NCI-H2029 (cell line): ENCODE data around the gene EVI5.
"Not testable (repeated sequence)": the region's sequence is repeated elsewhere in the genome, so short reads cannot be mapped to it uniquely, and the experiment has no call there.

Experiments
- DNase-seq: peaks from one replicate; lab custom pipeline; 2025; lab: John Stamatoyannopoulos, UW

Gene EVI5

GRCh38 chr1:92679980-92680379, 104.9 kb downstream of the EVI5 start:
- no peak for DNase-seq

GRCh38 chr1:92663775-92664174, 121.1 kb downstream of the EVI5 start:
- DNase-seq: no peak

GRCh38 chr1:92662048-92662447, 122.9 kb downstream of the EVI5 start:
- DNase-seq: no peak

- no peak for DNase-seq
Measured at GRCh38 chr1:92657701-92658100, 127.2 kb downstream of the EVI5 start.

GRCh38 chr1:92655197-92655801, 129.6 kb downstream of the EVI5 start:
- no peak for DNase-seq

GRCh38 chr1:92653605-92654381, 131.1 kb downstream of the EVI5 start:
- DNase-seq: peak; percentile 52

- not testable (repeated sequence) for DNase-seq
Measured at GRCh38 chr1:92640686-92641085, 144.2 kb downstream of the EVI5 start.

GRCh38 chr1:92638498-92638897, 146.4 kb downstream of the EVI5 start:
- no peak for DNase-seq

- DNase-seq: not testable (repeated sequence)
Measured at GRCh38 chr1:92635203-92635602, 149.7 kb downstream of the EVI5 start.

GRCh38 chr1:92623187-92623778, 161.6 kb downstream of the EVI5 start:
- DNase-seq: peak; percentile 6

GRCh38 chr1:92619466-92620189, 165.3 kb downstream of the EVI5 start:
- DNase-seq: no peak

- no peak for DNase-seq
Measured at GRCh38 chr1:92601044-92601443, 183.9 kb downstream of the EVI5 start.

- no peak for DNase-seq
Measured at GRCh38 chr1:92599184-92599583, 185.7 kb downstream of the EVI5 start.

- not testable (repeated sequence) for DNase-seq
Measured at GRCh38 chr1:92589361-92589760, 195.5 kb downstream of the EVI5 start.

- no peak for DNase-seq
Measured at GRCh38 chr1:92587445-92587844, 197.5 kb downstream of the EVI5 start.

GRCh38 chr1:92585831-92586230, 199.1 kb downstream of the EVI5 start:
- no peak for DNase-seq

GRCh38 chr1:92584810-92585209, 200.1 kb downstream of the EVI5 start:
- not testable (repeated sequence) for DNase-seq

- no peak for DNase-seq
Measured at GRCh38 chr1:92583821-92584760, 200.8 kb downstream of the EVI5 start.

GRCh38 chr1:92577261-92577895, 207.5 kb downstream of the EVI5 start:
- no peak for DNase-seq

- no peak for DNase-seq
Measured at GRCh38 chr1:92575123-92575522, 209.8 kb downstream of the EVI5 start.

GRCh38 chr1:92572520-92572919, 212.4 kb downstream of the EVI5 start:
- no peak for DNase-seq
